GM21526 (cell line): ENCODE measurements around the gene SERPINB12.
A peak's percentile ranks its signal among the peaks of the same experiment; 100 is the strongest.

Experiments used
- ATAC-seq: cut with Tn5 transposase; IDR thresholded peaks from one replicate; pipeline ENCODE4 v1.9.1; 2021; ENCODE audit warnings: moderate library complexity; ENCODE audit not compliant: unreplicated experiment, low FRiP score

SERPINB12 gene

GRCh38 chr18:63545000-63545399 is 2.8 kb downstream of the SERPINB12 start:
- no peak for ATAC-seq

- no peak for ATAC-seq
Measured at GRCh38 chr18:63550068-63550467, 7.9 kb downstream of the SERPINB12 start.

GRCh38 chr18:63551769-63552168 is 9.6 kb downstream of the SERPINB12 start:
- no peak for ATAC-seq

GRCh38 chr18:63552581-63552980 is 10.4 kb downstream of the SERPINB12 start:
- no peak for ATAC-seq

GRCh38 chr18:63553081-63553480 is 10.9 kb downstream of the SERPINB12 start:
- ATAC-seq = no peak

- peak; percentile 66 for ATAC-seq
Measured at GRCh38 chr18:63559567-63560491, 17.7 kb downstream of the SERPINB12 start.

GRCh38 chr18:63562284-63562683 is 20.1 kb downstream of the SERPINB12 start:
- peak; percentile 85 for ATAC-seq

- ATAC-seq = no peak
Measured at GRCh38 chr18:63564021-63564420, 21.9 kb downstream of the SERPINB12 start.

- no peak for ATAC-seq
Measured at GRCh38 chr18:63564561-63564960, 22.4 kb downstream of the SERPINB12 start.

GRCh38 chr18:63567276-63567675 is 25.1 kb downstream of the SERPINB12 start:
- ATAC-seq = no peak

- no peak for ATAC-seq
Measured at GRCh38 chr18:63567825-63568224, 25.7 kb downstream of the SERPINB12 start.

GRCh38 chr18:63570721-63571120 is 28.6 kb downstream of the SERPINB12 start:
- ATAC-seq = no peak

- ATAC-seq = no peak
Measured at GRCh38 chr18:63575681-63576080, 33.5 kb downstream of the SERPINB12 start.

GRCh38 chr18:63578357-63578958 is 36.3 kb downstream of the SERPINB12 start:
- ATAC-seq = no peak

GRCh38 chr18:63579616-63580015 is 37.4 kb downstream of the SERPINB12 start:
- ATAC-seq = no peak

- no peak for ATAC-seq
Measured at GRCh38 chr18:63585988-63586387, 43.8 kb downstream of the SERPINB12 start.

GRCh38 chr18:63586431-63586830 is 44.3 kb downstream of the SERPINB12 start:
- ATAC-seq = no peak

- ATAC-seq = no peak
Measured at GRCh38 chr18:63586966-63587365, 44.8 kb downstream of the SERPINB12 start, which contains the start of gene SERPINB13. SERPINB13 (plus strand) TSS chr18:63587343; CDS start chr18:63588668, 1,325 bp downstream.

GRCh38 chr18:63588909-63589308 is 46.7 kb downstream of the SERPINB12 start:
- ATAC-seq = no peak

- no peak for ATAC-seq
Measured at GRCh38 chr18:63590373-63590772, 48.2 kb downstream of the SERPINB12 start.

GRCh38 chr18:63590966-63591695 is 49.0 kb downstream of the SERPINB12 start:
- ATAC-seq = no peak
